ENCODE measurements around the gene ITGB1.

Gene ITGB1

DNA sequence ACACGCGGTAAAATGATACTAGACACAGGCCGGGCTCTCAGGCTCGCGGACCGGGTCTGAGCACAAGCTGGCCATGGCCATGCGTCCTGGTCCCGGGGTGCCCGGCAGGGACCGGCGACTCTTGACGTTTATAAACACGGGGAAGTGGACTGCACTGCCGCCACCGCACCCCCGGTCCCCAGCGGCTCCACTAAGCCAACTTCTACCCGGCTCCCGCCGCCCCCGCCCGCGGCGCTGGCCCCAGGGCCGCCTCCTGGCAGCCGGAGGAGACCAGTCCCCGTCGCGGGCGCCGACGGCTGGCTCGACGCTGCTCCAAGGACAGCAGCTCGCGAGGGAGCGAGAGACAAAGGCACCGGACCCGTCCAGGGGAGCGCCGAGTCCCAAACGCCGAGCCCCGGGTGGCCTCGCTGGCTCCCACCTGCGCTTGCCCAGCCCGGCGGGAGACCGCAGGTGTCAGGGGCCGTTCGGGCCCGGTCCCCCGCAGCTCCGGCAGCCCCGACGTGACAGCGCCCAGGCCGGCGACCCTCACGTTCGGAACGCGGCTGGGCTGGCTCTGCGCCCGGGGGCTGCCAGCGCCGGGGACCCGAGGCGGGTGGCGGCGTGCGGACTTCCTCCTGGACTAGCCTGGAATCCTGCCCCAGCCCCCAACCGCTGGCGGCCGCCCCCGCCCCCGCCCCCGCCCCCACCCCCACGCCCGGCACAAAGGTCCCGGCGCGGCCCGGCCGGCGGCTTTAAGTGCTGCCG, 517 bp downstream of the ITGB1 start:
- Histone ChIP-seq H3K4me3 (peak overlapping the region; percentile 89 to 95 (median 92)), H3K27ac (peak overlapping the region; percentile 90 to 100 (median 98))

DNA sequence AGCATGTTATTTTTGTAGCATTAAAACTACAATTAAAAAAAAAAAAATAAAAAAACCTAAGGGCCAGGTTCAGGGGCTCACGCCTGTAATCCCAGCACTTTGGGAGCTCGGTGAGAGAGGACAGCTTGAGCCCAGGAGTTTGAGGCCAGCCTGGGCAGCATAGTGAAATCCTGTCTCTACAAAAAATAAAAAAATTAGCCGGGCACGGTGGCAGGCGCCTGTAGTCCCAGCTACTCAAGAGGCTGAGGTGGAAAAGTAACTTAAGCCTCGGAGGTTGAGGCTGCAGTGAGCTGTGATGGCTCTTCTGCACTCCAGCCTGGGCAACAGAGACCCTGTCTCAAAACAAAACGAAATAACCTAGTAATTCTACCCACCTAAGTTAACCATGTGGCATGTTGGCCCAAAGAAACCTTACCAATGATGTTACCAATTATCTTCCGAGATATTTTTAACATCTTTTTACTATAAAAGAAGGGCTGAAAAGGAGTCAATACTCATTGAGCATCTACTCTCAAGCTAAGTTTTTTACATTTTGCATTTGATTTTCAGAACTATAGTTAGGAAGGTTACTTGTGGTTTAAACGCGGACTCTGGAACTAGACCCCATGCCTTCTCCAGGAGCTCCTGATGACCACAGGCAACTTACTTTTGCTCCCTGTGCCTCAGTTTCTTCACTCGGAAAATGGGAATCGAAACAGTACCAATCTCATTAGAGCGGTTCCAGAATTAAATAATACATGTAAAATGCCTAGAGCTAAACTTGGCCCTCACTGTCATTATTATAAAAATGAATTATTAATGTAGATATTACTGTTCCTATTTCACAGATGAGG, 1.4 kb downstream of the ITGB1 start:
- peak overlapping the region in 20 of 21 experiments; percentile 8 to 100 (median 98) for H3K27ac ChIP-seq

DNA sequence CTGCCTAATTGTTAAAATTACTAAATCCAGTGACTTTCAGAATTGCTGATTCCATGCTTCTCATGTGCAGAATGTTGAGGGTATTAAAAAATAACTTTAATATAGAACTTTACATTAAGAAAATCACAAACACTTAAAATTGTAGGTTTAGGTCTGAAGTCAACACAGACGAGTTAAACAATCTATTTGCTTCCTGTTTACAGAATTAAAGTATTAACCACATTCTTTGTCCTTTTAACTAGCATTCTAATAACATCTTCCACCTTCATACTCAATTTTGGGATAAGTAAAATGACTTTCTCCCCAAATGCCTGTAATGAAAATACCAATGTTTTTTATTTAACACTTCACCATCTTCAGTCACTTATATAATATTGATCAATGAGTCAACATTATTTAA, 2.2 kb downstream of the ITGB1 start:
- peak overlapping the region in 13 of 21 experiments; percentile 2 to 99 (median 98) for H3K27ac ChIP-seq

More for the DNA sequence above, 1.4 kb downstream of the ITGB1 start:
- peak overlapping the region; percentile 89 to 95 (median 92) for H3K4me3 ChIP-seq

DNA sequence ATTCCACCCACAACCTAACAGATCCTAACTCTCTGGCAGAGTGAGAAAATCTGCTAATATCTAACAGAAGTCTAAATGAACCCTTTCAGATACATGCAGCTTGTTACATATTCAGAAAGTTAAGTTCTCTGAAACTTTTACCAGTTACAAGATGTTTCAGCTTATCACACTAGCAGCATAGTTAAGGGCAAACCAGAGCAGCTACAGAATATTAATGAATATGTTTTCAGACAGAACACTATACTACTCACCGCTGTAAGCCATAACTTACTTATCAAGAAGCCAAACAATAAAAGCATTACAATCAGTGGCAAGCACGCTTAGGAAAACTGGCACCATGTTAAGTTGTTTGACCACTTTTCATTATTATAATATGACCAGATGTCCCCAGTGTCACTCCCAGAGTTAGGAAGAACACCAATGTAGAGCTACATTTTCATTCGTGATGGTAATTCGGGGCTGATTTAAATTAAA, 2.7 kb downstream of the ITGB1 start:
- H3K27ac ChIP-seq = peak overlapping the region in 11 of 21 experiments; percentile 2 to 99 (median 96)
- H3K4me3 ChIP-seq = peak overlapping the region in 5 of 7 experiments; percentile 7 to 95 (median 91)

More for the DNA sequence above, 2.2 kb downstream of the ITGB1 start:
- H3K4me3 ChIP-seq = peak overlapping the region in 6 of 7 experiments; percentile 89 to 95 (median 92)

DNA sequence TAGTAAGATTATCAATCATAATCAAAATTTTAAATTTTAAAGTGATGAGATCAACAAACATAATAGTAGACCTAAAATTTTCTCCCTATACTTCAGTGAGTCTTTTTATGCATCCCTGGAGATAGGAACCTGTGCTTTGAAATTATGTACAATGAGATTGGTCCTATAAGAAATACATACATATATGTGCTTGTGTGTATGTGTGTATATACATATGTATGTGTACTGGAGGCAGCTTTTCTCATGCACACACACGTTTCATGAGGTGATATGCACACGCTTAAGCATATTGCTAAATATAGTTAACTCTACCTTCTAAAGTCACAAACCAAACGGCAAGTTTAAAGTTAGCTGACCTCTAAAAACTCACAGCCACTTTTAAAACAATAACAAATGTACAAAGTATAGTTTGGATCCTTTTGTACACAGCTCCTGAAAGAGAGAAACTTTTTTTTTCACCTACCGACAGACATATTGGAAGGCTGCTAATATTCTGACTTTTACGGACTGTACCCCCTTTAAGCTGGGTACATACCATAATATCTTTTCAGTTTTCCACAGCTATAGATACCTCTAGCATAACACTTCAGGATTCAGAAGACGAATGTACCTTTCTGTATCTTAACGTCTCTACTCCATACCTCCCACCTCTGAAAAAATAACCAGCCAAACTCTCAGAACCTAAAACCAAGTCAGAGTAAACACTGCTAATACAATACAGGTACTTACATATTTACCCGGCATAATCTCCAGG, 3.3 kb downstream of the ITGB1 start:
- H3K27ac ChIP-seq = peak overlapping the region in 9 of 21 experiments; percentile 2 to 99 (median 96)
- peak overlapping the region in 5 of 7 experiments; percentile 7 to 95 (median 91) for H3K4me3 ChIP-seq

DNA sequence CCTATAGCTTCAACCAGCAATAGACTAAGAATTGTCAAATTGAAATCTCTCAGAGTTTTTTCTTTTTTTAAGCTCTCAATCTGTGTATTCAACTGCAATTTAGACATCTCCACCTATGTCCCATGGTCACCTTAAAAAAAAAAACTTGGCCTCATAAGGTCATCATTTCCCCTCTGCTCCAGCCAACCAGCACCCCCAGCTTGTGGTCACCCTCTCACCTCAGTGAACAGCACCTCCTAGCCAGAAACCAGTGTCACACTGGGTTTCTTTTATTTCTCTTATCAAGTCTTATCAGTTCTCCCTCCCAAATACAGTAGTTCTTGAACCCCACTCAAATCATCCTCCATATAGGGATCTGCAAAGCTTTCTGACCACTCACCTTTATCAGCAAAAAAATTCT, 4.0 kb downstream of the ITGB1 start:
- peak overlapping the region in 8 of 21 experiments; percentile 4 to 99 (median 22) for H3K27ac ChIP-seq
- H3K4me3 ChIP-seq = peak overlapping the region in 2 of 7 experiments; percentile 91 to 92

DNA sequence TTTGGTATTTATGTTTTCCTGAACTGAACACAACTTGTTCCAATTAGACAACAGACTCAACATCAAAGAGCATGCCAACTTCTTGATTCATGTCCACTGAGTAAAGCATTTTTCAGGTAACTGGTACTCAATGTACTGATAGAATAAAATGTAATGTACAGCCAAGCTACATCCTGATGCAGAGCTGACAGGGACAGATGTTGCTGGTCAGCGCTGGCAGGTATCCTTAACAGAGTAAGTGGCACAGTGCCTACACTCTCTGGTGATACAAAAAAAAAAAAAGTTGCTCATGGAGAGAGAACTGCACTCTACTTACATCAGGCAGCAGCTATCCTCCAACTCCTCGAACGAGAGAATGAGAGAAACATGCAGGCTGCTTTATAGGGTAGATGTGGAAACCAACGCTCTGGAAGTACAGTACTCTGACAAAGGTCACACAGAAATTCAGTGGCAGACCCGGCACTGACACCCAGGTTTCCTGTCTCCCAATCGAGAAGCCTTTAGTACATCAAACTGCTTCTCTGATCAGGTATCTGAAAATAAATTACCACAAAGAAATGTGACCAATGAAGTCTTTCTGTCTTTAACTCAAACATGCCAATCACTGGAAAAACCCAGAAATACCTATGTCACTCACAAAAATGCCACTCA, 4.6 kb downstream of the ITGB1 start:
- Histone ChIP-seq H3K27ac (peak overlapping the region in 7 of 21 experiments; percentile 4 to 99 (median 22)), H3K4me3 (no peak overlapping the region)

DNA sequence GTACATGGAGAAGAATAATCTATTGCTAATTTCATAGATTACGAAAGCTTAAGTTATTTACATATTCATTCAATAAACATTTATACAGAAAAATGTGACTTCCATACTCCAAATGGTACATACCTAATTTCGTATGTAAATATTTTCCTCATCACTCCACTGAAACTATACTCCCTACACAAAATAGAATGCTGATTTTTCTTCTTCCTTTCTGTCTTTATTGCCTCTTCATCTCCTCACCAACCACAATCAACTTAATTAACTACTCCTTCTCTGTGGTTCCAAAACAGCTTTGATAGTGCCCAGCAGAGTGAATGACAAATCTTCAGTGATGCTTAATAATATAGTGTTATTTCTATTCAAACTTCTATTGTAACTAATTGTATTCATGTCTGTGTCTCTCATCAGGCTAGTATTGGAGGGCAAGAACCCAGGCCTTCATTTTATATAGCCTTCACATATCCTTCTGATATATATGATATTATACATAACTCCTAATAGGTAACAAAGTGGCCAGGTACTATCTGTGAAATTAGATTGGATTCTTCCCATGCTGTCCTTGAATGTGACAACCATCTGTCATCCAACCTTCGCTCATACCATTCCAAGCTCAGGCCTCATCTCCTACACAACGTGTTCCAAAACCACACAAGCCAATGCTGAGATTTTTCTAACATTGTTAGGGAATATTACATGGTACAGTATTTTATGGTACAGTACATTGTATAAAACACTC, 5.3 kb downstream of the ITGB1 start:
- Histone ChIP-seq H3K4me3 (no peak overlapping the region), H3K27ac (peak overlapping the region in 2 of 21 experiments; percentile 16 to 22)

DNA sequence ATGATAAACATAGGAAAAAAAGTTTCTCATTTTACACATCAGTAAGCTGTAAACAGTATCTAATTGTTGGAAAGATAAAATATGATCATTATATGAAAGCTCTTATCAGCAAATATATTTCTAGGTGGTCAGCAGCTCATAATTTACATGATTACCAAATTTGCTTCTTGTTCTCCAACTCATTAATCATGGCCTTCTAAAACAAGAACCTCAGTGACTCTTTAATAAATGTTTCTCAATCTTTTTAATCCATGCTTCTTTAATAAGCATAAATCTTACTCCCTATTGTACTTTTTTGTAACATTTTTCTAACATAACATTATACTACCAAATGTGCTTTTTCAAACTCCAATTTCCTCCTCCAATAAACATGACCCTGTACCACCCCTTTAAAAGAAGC, 5.9 kb downstream of the ITGB1 start:
- H3K27ac ChIP-seq = no peak overlapping the region
- H3K4me3 ChIP-seq = no peak overlapping the region

DNA sequence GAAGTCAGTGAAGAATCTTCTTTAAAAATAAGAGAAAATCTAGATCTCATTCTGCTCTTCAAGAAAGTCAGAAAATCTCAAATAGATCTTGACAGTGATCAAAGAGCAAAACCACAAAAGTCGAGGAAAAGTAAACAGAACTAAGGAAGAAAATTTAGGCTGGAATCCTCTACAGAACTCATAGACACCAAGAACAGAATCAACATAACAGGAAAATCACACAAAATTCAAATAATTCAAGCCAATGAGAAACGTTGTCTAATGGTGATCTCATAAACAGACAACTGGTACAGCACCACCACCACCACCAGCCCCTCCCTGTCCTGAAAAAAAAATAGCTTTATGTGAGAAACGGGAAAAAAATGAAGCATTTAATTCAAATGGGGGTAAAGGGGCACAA, 6.9 kb downstream of the ITGB1 start:
- Histone ChIP-seq H3K27ac (peak overlapping the region in 2 of 21 experiments; percentile 14 to 30), H3K4me3 (no peak overlapping the region)

DNA sequence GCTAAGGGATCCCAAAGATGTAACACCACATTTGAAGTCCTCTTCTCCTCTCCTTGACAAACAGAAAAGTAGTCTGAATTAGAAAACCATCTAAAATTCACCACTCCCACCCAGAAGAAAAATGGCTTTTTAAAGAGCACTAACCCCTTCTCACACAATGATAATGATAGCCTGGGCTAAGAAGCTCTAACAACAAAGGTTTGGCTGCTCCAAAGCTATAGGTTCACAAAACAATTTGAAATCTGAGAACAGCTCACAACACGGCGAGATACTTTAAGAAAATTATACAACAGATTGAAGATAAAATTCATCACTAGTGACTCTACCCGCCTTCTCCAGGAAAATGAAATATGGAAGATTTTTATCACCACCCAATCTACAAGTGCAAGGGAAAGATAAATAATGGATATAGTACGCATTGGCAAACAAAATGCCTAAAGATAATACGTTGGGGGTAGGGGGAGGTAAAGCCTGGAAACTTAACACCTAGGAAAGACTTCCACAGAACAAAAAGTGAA, 7.4 kb downstream of the ITGB1 start:
- Histone ChIP-seq H3K4me3 (peak overlapping the region in 1 of 7 experiments; percentile 5), H3K27ac (peak overlapping the region in 4 of 21 experiments; percentile 9 to 30 (median 13))

DNA sequence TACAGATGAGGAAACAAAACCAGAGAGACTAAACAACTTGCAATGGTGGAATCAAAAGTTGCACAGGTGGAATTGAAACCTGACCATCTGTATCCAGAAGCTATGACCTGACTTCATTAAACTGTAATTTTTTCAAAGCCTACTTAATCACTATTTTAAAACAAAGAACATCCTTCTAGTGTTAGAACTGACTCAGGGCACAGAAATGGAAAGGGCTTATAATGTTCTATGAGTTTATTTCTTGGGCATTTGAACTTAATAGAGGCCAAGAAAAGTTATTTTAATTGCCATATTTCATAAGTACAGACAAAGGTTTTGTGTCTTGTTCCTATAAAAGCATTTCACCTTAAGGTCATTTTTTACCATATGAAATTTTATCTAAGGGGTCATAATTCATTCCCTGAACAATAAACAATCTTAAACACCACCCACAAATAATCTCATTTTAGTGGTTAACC, 8.8 kb downstream of the ITGB1 start:
- H3K4me3 ChIP-seq = no peak overlapping the region
- no peak overlapping the region for H3K27ac ChIP-seq

DNA sequence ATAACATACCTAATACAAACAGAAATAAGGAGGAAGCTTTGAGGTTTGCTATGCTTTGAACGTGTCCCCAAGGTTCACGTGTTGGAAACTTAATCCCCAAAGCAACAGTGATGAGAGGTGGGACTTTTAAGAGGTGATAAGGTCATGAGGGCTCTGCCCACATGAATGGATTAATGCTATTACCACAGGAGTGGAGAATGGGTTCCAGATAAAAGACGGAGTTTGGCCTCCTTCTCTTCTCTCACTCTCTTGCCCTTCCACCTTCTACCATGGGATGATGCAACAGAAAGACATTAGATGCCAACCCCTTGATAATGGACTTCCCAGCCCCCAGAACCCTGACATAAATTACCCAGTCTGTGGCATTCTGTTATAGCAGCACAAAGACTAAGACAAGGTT, 9.6 kb downstream of the ITGB1 start:
- Histone ChIP-seq H3K27ac (no peak overlapping the region), H3K4me3 (no peak overlapping the region)

DNA sequence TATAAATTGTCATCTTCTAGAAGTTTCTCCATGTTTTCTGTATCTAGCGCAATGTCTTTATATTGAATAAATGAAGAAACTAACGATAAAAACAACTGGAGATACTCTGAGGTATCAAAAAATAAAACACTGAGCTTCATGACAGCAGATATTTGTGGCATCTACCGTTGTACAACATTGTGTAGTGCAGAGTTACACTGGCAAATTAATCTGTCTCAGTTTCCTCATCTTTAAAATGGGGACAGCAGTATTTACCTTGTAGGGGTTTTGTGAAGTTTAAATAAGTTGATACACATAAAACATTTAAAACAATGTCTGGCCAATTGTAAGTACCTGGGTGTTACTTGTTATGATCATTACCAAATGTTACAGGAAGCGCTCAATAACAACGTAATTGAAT, 10.4 kb downstream of the ITGB1 start:
- Histone ChIP-seq H3K27ac (no peak overlapping the region), H3K4me3 (no peak overlapping the region)

DNA sequence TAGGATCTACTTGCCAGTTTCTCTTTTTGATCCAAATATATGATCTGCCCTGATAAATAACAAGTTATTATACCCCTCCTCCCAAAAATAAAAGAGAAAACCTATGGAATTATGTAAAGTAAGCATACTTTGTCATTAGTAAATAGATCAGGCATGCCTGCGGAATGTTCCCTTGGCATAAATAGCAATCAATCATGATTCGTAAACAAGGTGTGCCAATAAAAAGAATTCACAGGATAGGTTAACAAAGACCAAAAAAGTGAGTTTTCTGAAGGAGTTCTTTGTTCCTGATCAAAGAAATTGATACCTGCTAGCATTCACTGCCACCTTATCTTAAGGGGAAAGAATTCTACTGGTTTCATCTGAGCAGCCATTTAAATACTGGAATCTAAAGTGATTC, 11.9 kb downstream of the ITGB1 start:
- H3K4me3 ChIP-seq = no peak overlapping the region
- H3K27ac ChIP-seq = peak overlapping the region in 1 of 21 experiments; percentile 2

DNA sequence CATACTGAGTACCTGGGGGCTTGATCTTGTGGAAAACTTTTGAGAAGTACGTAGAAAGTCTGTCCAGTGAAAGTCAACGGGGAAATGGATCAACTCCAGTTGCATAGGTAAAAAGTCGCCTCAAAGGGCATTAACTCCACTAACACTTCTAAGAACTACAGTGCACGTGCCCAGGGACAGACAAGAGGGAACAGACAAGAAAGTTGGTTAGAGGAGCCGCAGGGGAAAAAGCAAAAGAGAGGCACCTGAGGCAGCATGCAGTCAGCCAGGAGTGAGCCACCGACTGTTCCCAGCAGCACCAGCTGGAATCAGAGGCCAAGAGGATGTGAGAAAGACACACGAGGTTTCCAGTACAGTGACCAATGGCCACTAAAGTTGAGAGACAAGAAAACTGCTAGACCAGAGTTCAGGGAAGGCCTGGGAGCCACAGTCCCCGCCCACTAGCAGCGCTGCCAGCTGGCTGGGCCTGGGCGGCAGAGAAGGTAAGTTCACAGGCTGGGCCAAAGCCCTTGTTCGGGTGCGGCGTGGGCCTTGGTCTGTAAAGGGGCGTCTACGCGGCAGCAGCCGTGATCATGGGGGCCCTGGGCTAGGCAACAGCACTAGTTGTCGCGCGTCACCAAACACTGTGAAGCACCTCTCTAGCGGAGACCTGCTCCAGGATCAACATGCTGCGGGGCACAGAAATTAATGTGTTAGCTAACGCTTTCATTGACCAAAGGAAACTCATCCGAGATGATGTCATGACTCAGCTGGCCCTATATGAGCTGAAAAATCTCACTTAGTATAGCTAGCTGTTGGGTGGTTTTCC, 14.0 kb downstream of the ITGB1 start:
- H3K27ac ChIP-seq = peak overlapping the region in 2 of 21 experiments; percentile 13 to 38
- no peak overlapping the region for H3K4me3 ChIP-seq

DNA sequence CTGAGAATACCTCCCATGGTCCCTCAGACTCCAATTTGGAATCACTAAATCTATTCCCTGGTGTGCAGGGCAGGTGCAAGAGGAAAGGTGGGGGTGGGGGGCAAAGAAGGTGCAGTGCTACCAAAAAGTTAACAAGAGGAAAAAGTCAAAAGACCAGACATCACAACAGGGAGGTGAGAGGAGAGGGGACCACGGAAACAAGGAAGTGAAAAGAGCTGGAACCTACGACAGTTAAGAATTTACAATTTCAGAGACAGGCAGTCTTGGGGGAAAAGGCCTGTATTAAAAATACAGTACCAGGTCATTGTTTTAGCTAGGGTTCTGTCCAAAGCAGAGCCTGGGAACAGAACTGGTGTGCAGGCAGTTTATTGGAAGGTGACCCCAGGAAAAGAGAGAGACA, 14.6 kb downstream of the ITGB1 start:
- H3K4me3 ChIP-seq = no peak overlapping the region

More for the DNA sequence above, 14.6 kb downstream of the ITGB1 start:
- H3K27ac ChIP-seq = no peak overlapping the region
